Measurements from ENCODE around the gene IGDCC3. TPM values are rescaled to one million over a fixed set of nuclear protein-coding genes. Genes with fewer than 3 reads are reported as not detected.

Gene IGDCC3
- total and polyA plus RNA-seq, 10 donors, result 0.03 to 0.34 (median 0.03) TPM; not detected in 7

DNA sequence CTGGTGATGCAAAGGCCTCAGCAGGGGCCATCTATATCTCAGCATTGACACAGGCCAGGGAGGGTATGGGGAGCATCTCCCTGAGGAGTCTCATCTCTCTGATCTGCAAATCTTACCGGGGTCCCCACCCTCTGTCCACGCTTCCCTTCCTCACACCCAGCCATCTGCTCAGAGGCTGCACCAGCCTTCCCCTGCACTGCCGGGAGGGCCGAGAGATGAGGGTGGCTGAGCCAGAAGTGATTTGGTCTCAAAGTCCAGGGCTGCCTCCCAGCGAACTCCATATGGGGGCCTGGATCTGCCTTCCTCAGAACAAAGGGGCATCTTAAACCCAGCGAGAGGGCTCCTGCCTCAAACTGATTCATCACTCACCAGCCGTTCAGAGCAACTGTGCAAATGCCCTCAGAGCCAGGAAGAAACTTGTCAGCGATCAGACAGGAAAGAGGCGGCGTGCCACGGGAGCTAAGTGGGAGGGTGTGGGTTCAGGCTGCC lies 4.6 kb downstream of the IGDCC3 start:
- intact Hi-C loops (cut with DNase I; ENCODE audit: low total_unique reads), result no loop called here
- Histone ChIP-seq H3K4me1 (peaks cover 10 to 22% (median 19%) of the 10 kb centered on the region in 6 donors), H3K36me3 (no peaks in the 10 kb centered on the region), H3K27ac (no peak overlapping the region), H3K27me3 (replicated peaks in 1 of 7) (peaks cover 0 to 73% (median 36%) of the 10 kb centered on the region in 7 donors), H3K9me3 (no peaks in the 10 kb centered on the region), H3K4me3 (no peak overlapping the region)
- peak; percentile 39 for DNase-seq
- WGBS, 5 donors, result 25 to 40% (median 34%) methylated on average over 11 of the region's 11 CpGs
- TF ChIP-seq, protein P1, sequence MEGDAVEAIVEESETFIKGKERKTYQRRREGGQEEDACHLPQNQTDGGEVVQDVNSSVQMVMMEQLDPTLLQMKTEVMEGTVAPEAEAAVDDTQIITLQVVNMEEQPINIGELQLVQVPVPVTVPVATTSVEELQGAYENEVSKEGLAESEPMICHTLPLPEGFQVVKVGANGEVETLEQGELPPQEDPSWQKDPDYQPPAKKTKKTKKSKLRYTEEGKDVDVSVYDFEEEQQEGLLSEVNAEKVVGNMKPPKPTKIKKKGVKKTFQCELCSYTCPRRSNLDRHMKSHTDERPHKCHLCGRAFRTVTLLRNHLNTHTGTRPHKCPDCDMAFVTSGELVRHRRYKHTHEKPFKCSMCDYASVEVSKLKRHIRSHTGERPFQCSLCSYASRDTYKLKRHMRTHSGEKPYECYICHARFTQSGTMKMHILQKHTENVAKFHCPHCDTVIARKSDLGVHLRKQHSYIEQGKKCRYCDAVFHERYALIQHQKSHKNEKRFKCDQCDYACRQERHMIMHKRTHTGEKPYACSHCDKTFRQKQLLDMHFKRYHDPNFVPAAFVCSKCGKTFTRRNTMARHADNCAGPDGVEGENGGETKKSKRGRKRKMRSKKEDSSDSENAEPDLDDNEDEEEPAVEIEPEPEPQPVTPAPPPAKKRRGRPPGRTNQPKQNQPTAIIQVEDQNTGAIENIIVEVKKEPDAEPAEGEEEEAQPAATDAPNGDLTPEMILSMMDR (IDR thresholded peaks at IDR 0.05 in 8 of 11, conservative IDR thresholded peaks at IDR 0.05 in 3 of 11), result no peak
- TF ChIP-seq POLR2A (IDR thresholded peaks at IDR 0.05), result no peak
- no peak for TF ChIP-seq POLR2AphosphoS5 (IDR thresholded peaks at IDR 0.05)

- Histone ChIP-seq H3K36me3 (no peaks in the 10 kb centered on the region), H3K4me3 (no peak overlapping the region), H3K4me1 (peaks cover 7 to 18% (median 14%) of the 10 kb centered on the region in 6 donors), H3K27ac (no peak overlapping the region), H3K9me3 (no peaks in the 10 kb centered on the region), H3K27me3 (replicated peaks in 1 of 7) (peaks cover 0 to 69% (median 32%) of the 10 kb centered on the region in 7 donors)
- intact Hi-C loops (cut with DNase I; ENCODE audit: low total_unique reads), result no loop called here
- WGBS, 5 donors, result 79 to 96% (median 92%) methylated on average over 4 of the region's 4 CpGs
- no peak for DNase-seq
- TF ChIP-seq, protein P1 (IDR thresholded peaks at IDR 0.05 in 8 of 11, conservative IDR thresholded peaks at IDR 0.05 in 3 of 11), result no peak
- TF ChIP-seq POLR2AphosphoS5 (IDR thresholded peaks at IDR 0.05), result no peak
- TF ChIP-seq POLR2A (IDR thresholded peaks at IDR 0.05), result no peak
These were observed 5.1 kb downstream of the IGDCC3 start for GRCh38 chr15:65372787-65373067.

GRCh38 chr15:65371976-65372786 lies 5.6 kb downstream of the IGDCC3 start:
- TF ChIP-seq, protein P1 (IDR thresholded peaks at IDR 0.05 in 8 of 11, conservative IDR thresholded peaks at IDR 0.05 in 3 of 11), result no peak
- no peak for TF ChIP-seq POLR2A (IDR thresholded peaks at IDR 0.05)
- TF ChIP-seq POLR2AphosphoS5 (IDR thresholded peaks at IDR 0.05), result no peak
- peak; percentile 44 for DNase-seq
- H3K4me3 ChIP-seq, result no peak overlapping the region
- intact Hi-C loops (cut with DNase I; ENCODE audit: low total_unique reads), result no loop called here
- no peaks in the 10 kb centered on the region for H3K36me3 ChIP-seq
- peaks cover 0 to 63% (median 28%) of the 10 kb centered on the region in 7 donors for H3K27me3 ChIP-seq (replicated peaks in 1 of 7)
- 85 to 93% (median 88%) methylated on average over 15 to 21 of the region's 21 CpGs for WGBS, 5 donors
- no peak overlapping the region for H3K27ac ChIP-seq
- no peaks in the 10 kb centered on the region for H3K9me3 ChIP-seq
- peaks cover 6 to 13% (median 10%) of the 10 kb centered on the region in 6 donors for H3K4me1 ChIP-seq

GRCh38 chr15:65370885-65371284 lies 6.9 kb downstream of the IGDCC3 start:
- H3K9me3 ChIP-seq, result no peaks in the 10 kb centered on the region
- DNase-seq, result peak; percentile 18
- intact Hi-C loops (cut with DNase I; ENCODE audit: low total_unique reads), result no loop called here

More at GRCh38 chr15:65370885-65371284, 6.9 kb downstream of the IGDCC3 start:
- Histone ChIP-seq H3K27me3 (replicated peaks in 1 of 7) (peaks cover 0 to 50% (median 15%) of the 10 kb centered on the region in 7 donors), H3K27ac (no peak overlapping the region), H3K4me1 (peaks cover 0 to under 1% (median 0%) of the 10 kb centered on the region in 6 donors), H3K36me3 (no peaks in the 10 kb centered on the region), H3K4me3 (no peak overlapping the region)
- TF ChIP-seq POLR2A (IDR thresholded peaks at IDR 0.05), result no peak
- TF ChIP-seq, protein P1 (IDR thresholded peaks at IDR 0.05 in 8 of 11, conservative IDR thresholded peaks at IDR 0.05 in 3 of 11), result no peak
- TF ChIP-seq POLR2AphosphoS5 (IDR thresholded peaks at IDR 0.05), result no peak
